HG03521 (cell line): ENCODE measurements around the gene MESD.

Source experiments
- ATAC-seq: cut with Tn5 transposase; IDR thresholded peaks from one replicate; pipeline ENCODE4 v1.9.1; 2021; ENCODE audit warnings: mild to moderate bottlenecking, moderate library complexity; ENCODE audit not compliant: unreplicated experiment

The MESD gene

DNA sequence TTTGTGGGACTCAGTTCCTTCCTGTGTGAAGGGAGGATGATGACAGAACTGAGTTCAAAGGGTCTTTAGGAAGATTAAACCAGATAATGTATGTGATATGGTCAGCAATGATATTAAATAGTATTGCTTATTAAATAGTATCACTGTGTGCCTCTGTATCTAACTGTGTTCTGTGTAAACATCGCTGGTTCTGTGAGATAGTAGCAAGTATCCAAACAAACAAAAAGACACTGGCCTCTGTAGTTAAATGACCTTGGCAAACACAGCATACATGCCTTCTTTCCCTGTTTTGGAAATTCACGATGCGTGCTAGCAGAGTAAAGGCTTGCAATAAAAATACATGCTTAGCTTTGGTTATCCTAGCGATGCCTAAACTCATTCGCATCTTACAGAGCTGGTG is 76.1 kb downstream of the MESD start:
- no peak for ATAC-seq

- ATAC-seq, result no peak
Measured at GRCh38 chr15:80912673-80913072, 76.9 kb downstream of the MESD start.

GRCh38 chr15:80911821-80912220 is 77.8 kb downstream of the MESD start:
- no peak for ATAC-seq

- no peak for ATAC-seq
Measured at GRCh38 chr15:80906159-80906766, 83.4 kb downstream of the MESD start.

- ATAC-seq, result no peak
Measured at GRCh38 chr15:80904998-80905397, 84.6 kb downstream of the MESD start.

- no peak for ATAC-seq
Measured at GRCh38 chr15:80902298-80902801, 87.3 kb downstream of the MESD start.

DNA sequence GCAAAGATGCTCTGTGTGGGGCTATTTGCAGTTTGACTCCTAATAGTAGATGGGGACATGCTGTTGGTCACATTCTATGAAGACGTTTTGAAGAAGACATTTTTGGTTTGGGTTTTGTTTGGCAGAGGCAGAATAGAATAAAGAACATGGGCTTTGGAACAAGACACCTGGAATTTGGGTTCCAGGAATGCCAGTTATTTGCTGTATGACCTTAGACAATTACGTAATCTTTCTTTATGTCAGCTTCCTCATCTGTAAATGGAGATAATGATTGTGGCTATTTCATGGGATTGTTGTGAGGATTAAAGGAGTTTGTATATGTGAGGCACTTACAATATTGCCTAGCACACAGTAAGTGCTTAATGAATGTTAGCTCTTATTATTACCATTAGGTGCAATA is 91.6 kb downstream of the MESD start:
- no peak for ATAC-seq
